ENCODE data around the gene EXOC4. TPM values are rescaled to one million over a fixed set of nuclear protein-coding genes. Genes with fewer than 3 reads are reported as not detected.

The EXOC4 gene
- total RNA-seq, 1 experiment from 2014 or later: 91.9 TPM

- H3K4me1 Mint-ChIP-seq (ENCODE audit: low read depth, unreplicated experiment): no peaks in the 10 kb centered on the region
- no peaks in the 10 kb centered on the region for H3K27me3 Mint-ChIP-seq (ENCODE audit: unreplicated experiment)
- H3K27ac Mint-ChIP-seq (ENCODE audit: unreplicated experiment): no peak overlapping the region
- peaks cover 7% of the 10 kb centered on the region for H3K36me3 Mint-ChIP-seq (ENCODE audit: insufficient read depth, unreplicated experiment)
- no peak overlapping the region for H3K4me3 Mint-ChIP-seq (ENCODE audit: low read depth, unreplicated experiment)
- intact Hi-C loops (cut with micrococcal nuclease; ENCODE audit: unreplicated experiment): no loop called here
- CTCF ChIA-PET: no interaction called here
- TF ChIP-seq CTCF (IDR thresholded peaks at IDR 0.05; ENCODE audit: unreplicated experiment): no peak
- no peaks in the 10 kb centered on the region for H3K9me3 Mint-ChIP-seq (ENCODE audit: low read depth, unreplicated experiment)
- no peak for DNase-seq
- BruUV-seq (replicated peaks): no TSS peak
Observed at GRCh38 chr7:133587903-133588302, 335.0 kb downstream of the EXOC4 start.

DNA sequence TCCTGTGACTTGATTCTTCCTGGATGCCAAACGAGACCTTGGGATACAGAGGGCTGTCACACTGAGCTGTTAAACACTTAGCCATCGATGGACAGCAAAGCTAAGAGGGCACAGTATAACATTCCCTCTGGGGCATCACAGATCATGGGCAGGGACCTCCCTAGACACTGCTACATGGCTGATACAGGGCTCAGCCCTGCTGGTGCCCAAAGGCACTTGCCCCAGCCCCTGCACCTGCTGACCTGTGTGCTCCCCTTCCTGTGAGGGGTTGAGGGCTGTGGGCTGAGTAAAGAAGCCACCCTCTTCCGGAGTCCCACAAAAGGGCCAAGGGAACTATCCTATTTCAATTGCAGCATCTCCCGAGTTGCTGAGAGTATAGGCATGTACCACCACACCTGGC, 337.9 kb downstream of the EXOC4 start:
- CTCF ChIA-PET: no interaction called here
- no peak for DNase-seq
- Mint-ChIP-seq H3K4me3 (ENCODE audit: low read depth, unreplicated experiment) (no peak overlapping the region), H3K9me3 (ENCODE audit: low read depth, unreplicated experiment) (no peaks in the 10 kb centered on the region), H3K27me3 (ENCODE audit: unreplicated experiment) (no peaks in the 10 kb centered on the region), H3K36me3 (ENCODE audit: insufficient read depth, unreplicated experiment) (peaks cover 7% of the 10 kb centered on the region), H3K4me1 (ENCODE audit: low read depth, unreplicated experiment) (no peaks in the 10 kb centered on the region), H3K27ac (ENCODE audit: unreplicated experiment) (no peak overlapping the region)
- no peak for TF ChIP-seq CTCF (IDR thresholded peaks at IDR 0.05; ENCODE audit: unreplicated experiment)
- no TSS peak for BruUV-seq (replicated peaks)
- intact Hi-C loops (cut with micrococcal nuclease; ENCODE audit: unreplicated experiment): no loop called here

GRCh38 chr7:133591704-133592340, 338.9 kb downstream of the EXOC4 start:
- no TSS peak for BruUV-seq (replicated peaks)

GRCh38 chr7:133593561-133593960, 340.7 kb downstream of the EXOC4 start:
- intact Hi-C loops (cut with micrococcal nuclease; ENCODE audit: unreplicated experiment): no loop called here
- no peak overlapping the region for H3K27ac Mint-ChIP-seq (ENCODE audit: unreplicated experiment)
- no peaks in the 10 kb centered on the region for H3K4me1 Mint-ChIP-seq (ENCODE audit: low read depth, unreplicated experiment)
- no peaks in the 10 kb centered on the region for H3K27me3 Mint-ChIP-seq (ENCODE audit: unreplicated experiment)
- no peak for DNase-seq
- no peaks in the 10 kb centered on the region for H3K36me3 Mint-ChIP-seq (ENCODE audit: insufficient read depth, unreplicated experiment)
- no peak for TF ChIP-seq CTCF (IDR thresholded peaks at IDR 0.05; ENCODE audit: unreplicated experiment)
- no TSS peak for BruUV-seq (replicated peaks)
- H3K4me3 Mint-ChIP-seq (ENCODE audit: low read depth, unreplicated experiment): no peak overlapping the region
- H3K9me3 Mint-ChIP-seq (ENCODE audit: low read depth, unreplicated experiment): no peaks in the 10 kb centered on the region
- CTCF ChIA-PET: no interaction called here

More at GRCh38 chr7:133591704-133592340, 338.9 kb downstream of the EXOC4 start:
- Mint-ChIP-seq H3K36me3 (ENCODE audit: insufficient read depth, unreplicated experiment) (peaks cover 5% of the 10 kb centered on the region), H3K4me1 (ENCODE audit: low read depth, unreplicated experiment) (no peaks in the 10 kb centered on the region), H3K9me3 (ENCODE audit: low read depth, unreplicated experiment) (no peaks in the 10 kb centered on the region), H3K27ac (ENCODE audit: unreplicated experiment) (no peak overlapping the region), H3K27me3 (ENCODE audit: unreplicated experiment) (no peaks in the 10 kb centered on the region), H3K4me3 (ENCODE audit: low read depth, unreplicated experiment) (no peak overlapping the region)
- CTCF ChIA-PET: no interaction called here
- intact Hi-C loops (cut with micrococcal nuclease; ENCODE audit: unreplicated experiment): no loop called here
- no peak for DNase-seq
- no peak for TF ChIP-seq CTCF (IDR thresholded peaks at IDR 0.05; ENCODE audit: unreplicated experiment)

Measured in Calu3 (cell line).